Stimulated activated CD8-positive, alpha-beta memory T cell treated with anti-CD3 and anti-CD28 coated beads, Interleukin-4, amount 100 ng/mL, for 48 hours (primary cell): Measurements from ENCODE around the gene CD200R1L.

Experiments
- DNase-seq: peaks from one replicate; pipeline ENCODE4 v3.0.0-alpha.2; 2020

The CD200R1L gene

DNA sequence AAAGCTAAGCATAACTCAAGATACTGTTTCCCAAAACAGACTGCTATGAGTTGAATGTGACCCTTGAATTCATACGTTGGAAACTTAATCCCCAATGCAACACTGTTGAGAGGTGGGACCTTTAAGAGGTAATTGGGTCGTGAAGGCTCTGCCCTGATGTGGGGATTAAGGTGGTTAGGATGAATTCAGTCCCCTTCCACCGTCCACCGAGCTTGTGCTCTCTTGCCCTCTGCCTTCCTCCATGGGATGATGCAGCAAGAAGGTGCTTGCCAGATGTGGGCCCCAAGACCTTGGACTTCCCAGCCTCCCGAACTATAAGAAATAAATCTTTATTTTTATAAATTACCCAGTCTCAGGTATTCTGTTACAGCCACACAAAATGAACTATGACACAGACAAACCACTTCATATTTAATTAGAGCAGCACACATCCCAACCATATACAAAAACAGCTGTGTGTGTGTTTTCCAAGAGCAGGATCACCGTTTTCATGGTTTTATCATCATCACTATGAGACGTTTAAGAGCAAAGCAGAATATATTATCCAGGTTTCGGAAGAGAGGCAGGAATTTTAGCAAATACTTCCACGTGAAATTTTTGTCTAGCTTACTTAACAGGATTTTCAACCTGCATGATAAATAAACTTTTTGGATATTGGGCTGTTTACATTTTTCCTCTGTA lies 61.2 kb downstream of the CD200R1L start:
- no peak for DNase-seq

DNA sequence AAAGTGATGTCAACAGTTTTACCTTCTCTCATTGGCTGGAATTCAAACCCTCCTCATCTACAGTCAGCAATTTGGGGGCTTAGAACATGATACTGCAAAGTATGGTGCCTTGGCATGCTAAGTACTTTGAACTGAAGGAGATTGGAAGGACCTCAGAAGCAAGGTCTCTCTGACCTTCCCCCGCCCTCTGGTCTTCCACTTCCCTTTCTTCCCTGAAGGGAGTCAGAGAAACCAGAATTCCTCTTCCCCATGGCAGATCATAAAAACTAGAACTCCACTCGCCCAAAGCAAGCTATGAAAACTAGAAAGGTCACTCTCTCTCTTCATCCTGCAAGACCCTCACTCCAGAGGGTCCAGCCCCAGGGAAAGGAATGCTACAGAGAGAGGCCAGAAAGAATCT lies 64.2 kb downstream of the CD200R1L start:
- DNase-seq: no peak

DNA sequence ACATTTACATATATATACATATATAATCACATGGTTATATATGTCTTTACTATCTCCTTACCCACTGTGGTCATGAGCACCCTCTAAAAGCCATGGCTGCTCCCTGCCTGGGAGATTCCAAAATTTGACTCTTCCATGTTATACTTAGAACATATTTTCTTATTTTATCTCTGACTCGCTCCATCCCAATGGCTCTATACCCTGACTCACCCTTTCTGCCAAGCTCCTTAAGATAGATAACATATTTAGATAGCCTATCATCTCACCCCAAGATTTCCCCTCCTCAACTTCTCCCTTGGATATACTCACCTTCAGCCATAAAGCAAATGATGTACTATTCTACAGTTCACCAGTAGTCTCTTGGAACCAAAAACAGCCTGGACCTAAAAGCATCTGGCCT lies 65.1 kb downstream of the CD200R1L start:
- DNase-seq: no peak

DNA sequence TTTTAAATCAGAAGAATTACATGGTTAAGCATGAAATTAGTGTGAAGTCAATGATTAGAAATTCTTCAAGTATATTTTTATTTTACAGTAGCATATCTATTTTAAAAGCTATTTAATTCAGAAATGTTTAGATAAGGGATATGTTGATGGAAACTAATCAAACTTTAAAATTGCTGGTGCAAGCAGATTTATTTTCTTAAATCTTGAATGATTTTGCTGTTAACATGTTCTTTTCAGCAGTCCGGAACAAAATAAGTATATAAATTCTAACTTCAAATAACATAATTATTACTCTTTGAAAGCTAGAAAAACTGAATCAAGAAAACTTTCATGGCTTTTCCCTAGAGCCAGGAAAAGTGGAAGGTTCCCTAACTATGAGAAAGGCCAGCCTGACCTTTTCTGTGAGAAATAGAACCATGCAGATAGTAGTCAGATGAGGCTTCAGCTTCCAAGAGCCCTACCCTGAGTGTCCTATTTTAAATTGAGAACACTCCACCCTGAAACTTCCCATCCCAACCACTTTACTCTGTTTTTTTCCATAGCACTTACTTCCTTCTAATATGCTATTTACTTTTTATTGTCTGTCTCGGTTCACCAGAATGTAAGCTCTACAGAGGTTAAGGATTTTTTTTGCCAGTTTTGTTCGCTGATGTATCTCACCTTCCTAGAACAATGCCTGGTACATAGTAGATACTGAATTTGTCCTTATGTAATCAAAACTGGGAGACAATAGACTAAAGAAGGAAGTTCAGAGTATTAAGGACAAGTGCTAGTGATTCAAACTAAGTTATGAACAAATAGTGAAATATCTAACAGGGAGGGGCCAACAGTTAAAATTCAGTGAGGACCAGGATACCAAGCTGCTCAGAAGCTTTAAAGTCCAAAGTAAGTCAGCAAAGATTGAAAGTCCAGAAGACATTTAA lies 66.8 kb downstream of the CD200R1L start:
- DNase-seq: no peak

DNA sequence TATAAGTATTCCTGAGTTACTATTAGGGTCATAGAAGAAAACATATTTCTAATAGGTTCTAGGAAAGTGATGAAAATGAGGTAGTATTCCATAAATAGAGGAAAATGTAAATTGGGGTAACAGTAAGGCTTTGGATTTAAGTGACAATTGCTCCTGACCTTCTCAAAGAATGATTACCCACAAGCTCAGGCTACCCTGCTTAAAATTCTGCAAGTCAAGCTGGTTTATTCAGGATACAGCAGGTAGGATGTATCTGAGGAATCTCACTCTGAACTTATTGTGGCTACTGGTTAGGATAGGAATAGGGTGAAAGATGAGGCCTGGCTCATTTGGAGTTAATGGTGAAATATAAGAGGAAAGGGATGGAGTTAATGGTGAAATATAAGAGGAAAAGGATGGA lies 67.7 kb downstream of the CD200R1L start:
- DNase-seq: no peak

DNA sequence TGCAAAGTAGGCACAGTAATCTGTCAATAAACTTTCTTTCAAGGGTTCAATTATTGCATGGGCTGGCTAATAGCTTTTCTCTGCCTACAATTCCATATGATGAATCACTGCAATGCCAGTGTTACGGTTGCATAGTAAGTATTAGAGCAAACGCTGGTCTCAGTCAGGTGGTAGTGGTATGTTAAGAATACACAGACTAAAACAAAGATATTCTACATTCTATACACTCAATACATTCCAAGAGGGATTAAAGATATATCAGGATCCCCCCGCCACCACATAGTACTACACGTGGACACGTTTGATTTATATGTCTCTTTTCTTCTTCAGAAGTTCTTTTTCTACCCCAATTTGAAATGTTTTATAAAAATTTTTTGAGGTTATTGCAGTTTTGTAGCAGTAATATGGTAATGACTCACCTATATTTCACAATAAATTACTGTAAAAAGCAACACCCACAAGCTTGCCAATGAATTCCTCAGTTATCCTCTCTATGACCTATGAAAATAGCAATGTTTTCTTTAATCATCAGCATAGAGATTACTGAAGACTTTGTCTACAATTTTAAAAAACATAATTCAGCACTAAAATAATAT lies 68.2 kb downstream of the CD200R1L start:
- DNase-seq: no peak

DNA sequence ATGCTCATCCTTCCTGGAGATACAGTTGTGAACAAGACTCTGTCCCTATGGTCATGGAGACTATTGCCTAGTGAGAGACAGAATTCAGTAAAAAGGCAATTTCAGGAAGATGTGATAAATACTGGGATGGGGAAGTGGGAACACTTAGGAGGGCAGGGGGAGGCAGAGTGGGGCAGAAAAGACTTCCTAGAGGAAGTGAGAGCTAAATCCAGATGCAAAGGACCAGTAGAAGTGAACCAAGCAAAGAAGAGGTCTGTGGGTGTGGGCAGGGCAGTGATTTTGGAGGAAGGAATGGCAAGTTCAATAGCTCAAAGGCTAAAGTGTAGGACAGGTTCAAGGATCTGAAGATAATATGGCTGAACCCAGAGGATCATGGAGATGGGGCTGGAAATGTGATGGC lies 68.9 kb downstream of the CD200R1L start:
- no peak for DNase-seq

DNA sequence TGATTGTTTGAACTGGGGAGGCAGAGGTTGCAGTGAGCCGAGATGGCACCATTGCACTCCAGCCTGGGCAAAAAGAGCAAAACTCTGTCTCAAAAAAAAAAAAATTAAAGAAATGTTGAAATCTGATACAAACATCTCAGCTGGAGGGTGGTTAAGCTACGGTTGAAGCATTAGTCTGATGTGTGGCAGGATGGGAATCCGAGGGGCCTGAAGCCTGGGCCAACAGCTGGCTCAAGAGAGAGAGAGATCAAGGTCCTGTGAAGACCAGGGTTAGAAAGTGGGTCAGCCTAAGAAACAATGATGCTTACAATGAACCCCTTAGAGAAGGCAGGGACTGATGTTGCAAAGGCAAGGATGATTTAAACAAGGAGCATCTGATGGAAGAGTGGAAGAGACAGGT lies 69.8 kb downstream of the CD200R1L start:
- no peak for DNase-seq

DNA sequence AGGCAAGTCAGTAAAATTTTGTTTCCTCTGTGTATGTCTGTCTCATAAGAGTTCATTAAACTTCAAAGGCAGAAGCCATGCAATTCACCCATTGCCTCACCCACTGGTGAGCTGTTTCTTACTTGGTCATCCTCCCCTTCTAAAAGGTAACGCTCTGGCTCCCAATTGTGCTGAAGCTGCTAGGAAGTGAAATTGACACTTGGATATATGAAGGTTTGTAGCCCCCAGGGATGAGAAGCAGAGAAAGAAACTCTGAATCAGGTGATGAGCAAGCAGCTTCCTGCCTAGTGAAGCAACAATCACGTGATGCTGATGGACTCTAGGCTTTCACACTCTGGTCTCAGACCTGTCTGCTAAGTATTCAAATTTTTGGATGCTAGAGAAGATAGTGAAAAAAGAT lies 70.7 kb downstream of the CD200R1L start:
- DNase-seq: no peak

DNA sequence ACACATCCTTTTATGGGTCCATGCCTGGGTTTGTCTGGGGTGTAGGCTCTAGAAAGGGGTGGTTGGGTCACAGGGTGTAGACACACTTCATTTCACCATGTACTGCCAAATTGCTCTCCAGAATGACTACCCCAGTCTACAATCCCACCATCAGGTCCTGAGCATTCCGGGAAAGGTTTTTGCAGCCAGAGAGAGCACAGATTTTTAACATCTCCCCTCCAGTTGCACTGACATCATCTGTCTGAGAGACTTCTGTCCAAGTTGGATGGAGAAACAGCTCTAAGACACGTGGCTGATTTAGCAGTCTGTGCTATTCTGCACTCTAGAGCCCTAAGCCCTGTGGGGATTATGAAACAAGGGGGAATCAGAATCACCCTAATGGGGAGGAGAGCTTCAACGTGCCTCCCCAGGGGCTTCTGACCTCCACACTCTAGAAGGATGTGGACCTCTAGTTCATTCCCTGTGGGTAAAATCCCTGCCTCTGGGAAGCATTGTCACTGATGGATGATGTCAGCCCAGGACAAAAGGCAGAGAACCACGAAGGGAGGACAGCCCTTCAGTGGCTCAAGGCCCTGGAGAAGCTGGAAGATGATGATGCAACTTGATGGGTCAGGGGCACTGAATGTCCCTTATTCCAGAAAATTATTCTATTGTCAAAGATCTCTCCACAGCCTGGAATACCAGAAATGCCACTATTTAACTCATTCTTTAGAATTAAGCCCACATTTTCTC lies 71.5 kb downstream of the CD200R1L start:
- no peak for DNase-seq

DNA sequence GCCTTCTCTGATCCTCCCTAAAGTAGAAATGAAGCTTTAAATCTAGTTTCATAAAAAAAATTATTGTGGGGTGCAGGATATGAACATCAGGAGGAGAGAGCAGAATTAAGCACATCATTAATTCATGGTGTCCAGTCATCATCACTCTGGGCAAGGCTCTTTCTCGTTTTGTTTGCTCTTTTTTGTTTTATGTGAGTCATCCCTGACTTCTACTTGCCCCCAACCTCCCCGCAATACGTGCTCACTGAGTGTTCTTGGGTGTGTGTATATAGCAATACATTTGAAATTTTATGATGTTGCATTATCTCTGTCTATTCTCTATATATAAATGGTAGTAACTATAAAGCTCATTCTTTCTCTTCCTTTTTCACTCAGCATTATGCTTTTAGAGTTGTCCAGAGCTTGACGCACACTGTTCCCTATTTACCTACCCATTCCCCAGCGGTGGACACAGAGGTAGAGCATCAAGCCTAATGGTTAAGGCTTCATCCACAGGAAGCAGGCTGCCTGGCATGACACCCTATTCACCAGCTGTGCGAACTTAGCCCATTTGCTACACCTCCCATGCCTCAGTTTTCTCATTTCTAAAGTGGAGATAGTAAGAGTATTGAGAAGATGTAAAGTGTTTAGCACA lies 72.3 kb downstream of the CD200R1L start:
- no peak for DNase-seq

DNA sequence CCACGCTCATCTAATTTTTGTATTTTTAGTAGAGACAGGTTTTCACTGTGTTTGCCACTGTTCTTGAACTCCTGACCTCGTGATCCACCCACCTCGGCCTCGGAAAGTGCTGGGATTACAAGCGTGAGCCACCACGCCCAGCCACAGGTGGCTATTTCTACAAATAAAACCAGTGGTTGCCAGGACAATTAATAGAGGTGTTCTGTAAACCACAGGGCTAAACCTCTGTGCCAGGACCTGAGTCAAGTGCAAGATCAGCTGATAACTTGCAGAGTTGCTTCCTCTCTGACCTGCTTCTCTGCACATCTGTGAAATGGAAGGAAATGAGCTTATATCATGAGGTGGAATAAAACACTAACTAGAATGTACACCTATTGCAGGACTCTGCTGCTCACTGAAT lies 72.8 kb downstream of the CD200R1L start:
- DNase-seq: peak; percentile 31

DNA sequence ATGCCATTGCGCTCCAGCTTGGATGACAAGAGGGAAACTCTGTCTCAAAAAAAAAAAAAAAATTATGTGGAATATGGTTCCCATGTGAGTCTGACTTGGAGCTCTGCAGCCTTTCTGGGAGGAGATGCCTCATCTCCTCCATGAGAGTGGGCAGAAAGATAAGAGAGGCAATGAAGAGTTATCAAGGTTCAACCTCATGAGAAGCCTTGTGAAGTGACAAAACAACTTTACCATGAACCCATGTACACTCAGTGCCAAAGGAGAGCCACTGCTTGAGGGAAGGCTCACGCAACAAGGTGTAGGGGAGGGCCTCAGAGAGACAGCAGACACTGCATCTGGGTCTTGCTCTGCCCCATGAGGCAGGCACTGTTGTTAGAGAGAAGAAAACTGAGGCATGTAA lies 75.7 kb downstream of the CD200R1L start:
- DNase-seq: no peak

DNA sequence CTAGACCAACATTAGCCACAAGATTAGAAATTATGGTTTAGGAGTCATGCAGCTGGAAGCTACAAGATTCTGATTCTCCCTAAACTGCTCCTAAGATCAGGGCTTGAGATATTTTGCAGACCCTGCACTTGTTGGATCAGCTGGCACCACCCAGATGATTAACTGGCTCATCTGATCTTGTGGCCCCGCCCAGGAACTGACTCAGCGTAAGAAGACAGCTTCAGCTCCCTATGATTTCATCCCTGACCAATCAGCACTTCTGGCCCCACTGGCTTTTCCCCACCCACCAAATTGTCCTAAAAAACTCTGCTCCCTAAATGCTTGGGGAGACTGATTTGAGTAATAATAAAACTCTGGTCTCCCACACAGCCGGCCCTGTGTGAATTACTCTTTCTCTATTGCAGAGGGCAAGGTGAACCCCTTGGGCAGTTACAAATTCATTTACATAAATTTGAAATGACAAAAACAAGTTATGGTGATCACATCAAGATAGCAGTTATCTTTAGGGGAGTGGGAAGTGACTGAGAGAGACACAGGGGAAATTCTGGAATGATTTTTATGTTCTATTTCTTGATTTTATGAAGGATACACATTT lies 76.5 kb downstream of the CD200R1L start:
- peak; percentile 71 for DNase-seq

DNA sequence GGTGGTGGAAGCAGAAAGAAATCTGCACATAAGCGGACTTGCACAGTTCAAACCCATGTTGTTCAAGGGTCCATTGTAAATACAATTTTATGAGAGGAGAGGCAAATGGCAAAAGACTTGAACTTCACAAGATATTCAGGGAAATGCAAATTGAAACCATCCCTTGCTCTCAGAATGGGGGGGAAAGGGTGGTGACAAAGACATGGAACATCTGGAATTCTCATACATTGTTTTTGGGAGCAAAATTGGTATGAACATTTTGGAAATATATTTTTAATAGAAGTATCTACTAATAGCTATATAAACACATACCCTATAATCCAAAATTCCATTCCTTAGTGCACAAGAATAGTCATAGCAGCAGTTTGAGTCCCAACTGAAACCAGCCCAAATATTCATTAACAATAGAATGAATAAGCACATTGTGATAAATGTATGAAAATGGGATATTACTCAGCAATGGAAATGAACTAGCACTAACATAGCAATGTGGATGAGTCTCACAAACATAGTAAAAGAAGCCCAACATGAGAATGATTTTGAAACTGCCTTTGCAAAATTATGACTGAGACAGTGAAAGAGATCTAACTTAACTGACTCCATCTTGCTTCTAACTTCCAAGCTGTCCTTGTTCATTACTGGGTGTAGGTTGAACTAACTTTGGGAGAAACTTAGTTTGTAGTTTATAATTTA lies 77.2 kb downstream of the CD200R1L start:
- no peak for DNase-seq

DNA sequence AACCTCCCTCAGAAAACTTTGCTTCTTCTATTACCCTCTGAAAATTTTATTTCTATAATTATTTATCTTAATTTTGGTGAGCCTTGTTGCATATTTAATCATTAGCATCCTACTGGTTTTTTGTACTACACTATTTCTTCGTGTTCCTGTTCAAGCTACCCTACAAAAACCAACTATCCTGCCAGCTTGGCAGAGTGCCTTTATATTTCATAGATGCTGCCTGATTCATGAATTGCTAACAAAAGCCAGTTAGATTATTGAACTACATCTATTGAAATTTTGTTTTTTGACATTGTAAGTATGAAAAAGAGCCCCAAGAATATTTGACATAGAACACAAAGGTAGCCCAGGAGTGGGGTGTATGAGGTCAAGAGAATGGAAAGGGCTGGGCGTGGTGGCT lies 78.9 kb downstream of the CD200R1L start:
- no peak for DNase-seq

DNA sequence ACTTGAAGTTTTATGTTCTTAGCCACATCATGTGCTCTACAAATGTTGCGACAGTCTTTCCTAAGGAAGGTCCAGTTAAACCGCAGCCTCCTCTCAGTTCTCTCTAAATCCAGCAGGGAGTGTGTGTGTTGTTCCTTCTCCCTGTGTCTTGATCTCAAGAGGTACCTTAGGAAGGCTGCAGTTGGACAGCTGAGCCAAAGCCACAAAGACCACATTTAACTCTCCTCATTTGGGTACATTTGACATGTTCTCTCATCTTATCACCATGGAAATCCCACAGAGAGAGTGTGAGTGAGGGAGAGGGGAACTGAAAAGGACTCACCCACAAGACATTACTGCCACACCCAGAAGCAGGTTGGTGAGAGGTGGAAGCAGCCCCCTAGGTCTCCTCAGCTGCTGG lies 79.5 kb downstream of the CD200R1L start:
- DNase-seq: no peak
